ENCODE data around the gene EMC9. TPM values are rescaled to one million over a fixed set of nuclear protein-coding genes. Genes with fewer than 3 reads are reported as not detected.

Gene EMC9
- total RNA-seq: 8.5 and 16.3 TPM in 2 replicates

GRCh38 chr14:24141097-24141880 lies at the start of gene EMC9:
EMC9 (minus strand) TSS chr14:24141591; CDS start chr14:24141304, 287 bp downstream.

GRCh38 chr14:24188251-24189058 lies 47.1 kb upstream of the EMC9 start, which contains the start of gene IPO4:
IPO4 (minus strand) TSS chr14:24188816; CDS start chr14:24188787, 29 bp downstream.

GRCh38 chr14:24171422-24172260 lies 30.2 kb upstream of the EMC9 start, which contains the start of gene REC8:
REC8 (plus strand) TSS chr14:24172080; CDS start chr14:24172553, 473 bp downstream.

DNA sequence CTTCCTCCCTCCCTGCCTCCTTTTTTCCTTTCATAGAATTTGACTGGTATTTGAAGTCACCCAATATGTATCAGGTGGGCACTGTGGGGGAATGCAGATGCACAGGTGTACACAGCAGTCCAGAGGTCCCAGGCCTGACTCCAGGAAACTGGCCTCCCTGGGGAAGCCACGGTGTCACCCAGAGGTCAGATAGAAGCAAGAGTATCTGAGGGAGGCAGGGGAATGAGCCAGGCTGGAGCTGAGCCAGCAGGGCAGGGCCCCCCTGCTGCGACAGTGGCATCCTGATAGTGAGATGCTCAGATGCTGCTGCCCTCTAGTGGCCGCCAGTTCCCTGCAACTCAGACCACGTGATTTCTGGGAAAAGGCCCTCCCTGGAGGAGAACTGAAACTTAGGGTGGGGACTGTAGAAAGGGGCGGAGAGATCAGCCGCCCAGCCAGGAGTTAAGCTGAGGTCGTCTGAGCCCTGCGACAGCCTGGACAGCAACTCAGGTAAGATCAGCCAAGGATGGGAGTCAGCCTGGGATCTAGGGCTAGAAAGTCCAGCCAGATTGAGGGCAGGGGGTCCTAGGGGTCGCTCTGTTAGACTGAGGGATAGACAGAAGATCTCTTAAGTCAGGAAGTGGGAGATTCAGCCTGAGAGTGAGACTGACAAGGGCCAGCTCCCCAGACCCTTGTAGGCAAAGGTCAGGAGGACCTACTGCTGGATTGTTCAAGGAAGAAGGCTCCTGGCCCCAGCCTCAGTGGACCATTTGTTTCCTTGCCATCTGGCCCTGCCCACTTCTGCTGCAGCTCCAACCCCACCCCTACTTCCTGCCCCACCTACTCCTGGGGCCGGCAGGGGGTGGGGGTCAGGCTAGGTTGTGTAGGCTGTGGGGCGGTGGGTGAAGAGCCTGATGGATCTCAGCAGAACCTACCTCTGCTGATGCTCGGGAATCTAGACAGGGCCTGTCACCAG lies 19.7 kb upstream of the EMC9 start, which contains the start of gene IRF9:
Gene IRF9 (plus strand): TSS at position 416 of the 955 bp plus-strand sequence. CDS start 880 bp downstream, outside the sequence.

DNA sequence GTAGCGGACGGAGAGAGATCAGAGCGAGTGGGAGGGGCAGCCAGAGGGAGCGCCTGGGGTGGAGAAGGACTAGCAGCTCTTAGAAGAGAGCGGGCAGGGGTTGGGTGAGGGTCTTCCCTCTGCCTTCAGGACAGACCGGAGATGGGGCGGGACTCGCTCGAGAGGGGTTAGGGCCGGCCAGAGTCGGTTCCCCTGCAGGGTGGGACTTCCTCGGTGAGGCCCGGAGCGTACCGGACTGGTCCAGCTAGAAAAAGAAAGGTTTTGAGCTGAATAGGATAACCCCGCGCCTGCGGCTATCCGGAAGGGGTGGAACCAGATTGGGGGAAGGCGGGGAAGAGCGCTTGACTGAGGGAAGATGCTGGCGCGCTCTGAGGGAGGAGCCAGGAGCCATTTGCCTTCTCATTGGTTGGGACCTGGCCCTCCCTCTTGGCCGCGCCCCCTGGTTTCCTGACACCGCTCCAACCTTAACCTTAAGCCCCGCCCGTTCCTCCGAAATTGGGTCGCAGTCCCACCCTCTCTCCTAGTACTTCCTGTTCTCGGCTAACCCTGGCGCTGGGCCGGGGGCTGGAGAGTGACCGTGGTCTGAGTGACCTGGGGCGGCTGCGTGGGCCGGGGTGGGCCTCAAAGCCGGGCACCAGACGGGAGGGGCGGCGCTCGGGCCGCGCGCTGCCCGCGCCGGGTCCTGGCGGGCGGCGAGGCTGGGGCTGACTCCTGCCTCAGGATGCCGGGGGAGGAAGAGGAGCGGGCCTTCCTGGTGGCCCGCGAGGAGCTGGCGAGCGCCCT lies 5.8 kb upstream of the EMC9 start, which contains the start of gene RNF31:
Gene RNF31 (plus strand): TSS at position 521 of the 783 bp plus-strand sequence. CDS start 201 bp downstream, at position 722.

DNA sequence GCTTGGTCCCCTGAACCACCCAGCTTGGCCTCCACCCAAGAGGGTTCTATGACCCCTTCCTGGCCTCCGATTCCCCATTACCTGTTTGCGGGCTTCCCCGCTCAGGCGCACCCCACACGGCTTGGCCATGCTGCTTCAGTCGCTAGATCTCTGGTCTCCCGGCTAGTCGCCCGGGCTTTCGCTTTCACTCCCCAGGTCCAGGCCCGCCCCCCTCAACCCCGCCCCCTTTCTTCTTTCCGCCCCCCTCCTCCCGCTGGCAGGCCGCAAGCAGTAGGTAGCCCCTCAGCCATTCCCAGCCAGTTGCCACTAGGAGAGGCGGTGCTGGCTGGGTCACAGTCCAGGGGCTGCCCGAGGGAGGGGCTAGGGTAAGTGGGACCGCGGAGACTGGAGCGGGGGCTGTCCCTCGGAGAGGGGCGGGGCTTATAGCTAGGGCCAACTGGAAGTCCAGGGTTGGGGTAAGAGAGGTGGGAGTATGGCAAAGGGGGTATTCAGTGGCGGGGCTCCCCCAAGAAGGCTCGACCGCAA lies 5.1 kb upstream of the EMC9 start, which contains the start of gene PSME2:
Gene PSME2 (minus strand): TSS at position 158 of the 525 bp plus-strand sequence. CDS start 29 bp downstream, at position 129.

DNA sequence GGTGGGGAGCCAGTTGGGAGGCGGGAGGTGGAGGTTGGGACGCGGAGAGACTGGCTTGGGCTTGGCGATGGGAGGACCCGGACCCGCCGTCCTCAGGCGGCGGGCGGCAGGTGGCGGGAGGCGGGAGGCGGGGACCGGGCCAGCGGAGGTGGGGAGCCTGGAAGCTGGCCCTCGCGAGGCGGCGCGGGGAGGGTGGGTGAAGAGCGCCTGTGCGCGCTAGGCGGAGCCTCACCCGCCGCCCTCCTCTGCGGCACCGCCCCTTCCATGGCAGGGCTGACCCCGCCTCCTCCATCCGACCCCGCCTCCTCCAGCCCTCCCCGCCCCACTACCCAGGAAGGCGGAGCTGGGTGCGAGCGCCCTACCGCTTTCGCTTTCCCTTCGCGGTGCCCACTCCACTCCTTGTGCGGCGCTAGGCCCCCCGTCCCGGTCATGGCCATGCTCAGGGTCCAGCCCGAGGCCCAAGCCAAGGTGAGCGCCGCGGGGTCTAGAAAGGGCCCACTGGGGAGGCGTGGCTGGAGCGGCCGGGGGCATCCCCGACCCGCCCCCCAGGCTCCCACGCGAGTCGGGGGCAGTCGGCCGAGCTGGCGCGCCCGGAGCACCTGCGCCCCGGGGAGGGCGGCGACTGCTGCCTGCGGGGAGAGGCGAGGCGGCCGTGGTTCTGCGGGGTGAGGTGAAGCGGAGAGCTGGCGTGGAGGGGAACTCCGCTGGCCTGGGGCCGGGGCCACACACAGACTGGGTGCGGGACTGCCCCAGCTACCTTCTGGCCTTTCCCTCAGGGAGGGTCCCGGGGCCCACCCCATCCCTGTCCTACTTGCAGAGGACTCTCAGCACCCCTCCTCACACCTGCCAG lies 5.3 kb downstream of the EMC9 start, which contains the start of gene PSME1:
Gene PSME1 (plus strand): TSS at position 361 of the 850 bp plus-strand sequence. CDS start 69 bp downstream, at position 430.

DNA sequence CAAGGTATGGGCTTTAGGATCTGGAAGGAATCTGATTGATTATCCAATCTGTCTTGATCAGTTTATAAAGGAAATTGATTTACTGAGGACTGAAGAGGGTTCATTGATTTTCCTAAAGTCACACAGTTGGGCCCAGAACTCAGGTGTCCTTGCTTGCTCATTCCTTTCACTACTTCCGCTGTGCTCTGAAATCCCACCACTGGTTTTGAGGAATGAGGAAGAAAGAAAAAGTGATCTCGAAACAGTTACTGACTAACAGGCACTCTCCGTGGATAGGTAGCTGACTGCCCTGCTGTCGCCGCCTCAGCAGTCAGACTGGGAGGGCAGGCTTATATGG lies 11.0 kb downstream of the EMC9 start, which contains the start of gene FITM1:
Gene FITM1 (plus strand): TSS at position 280 of the 337 bp plus-strand sequence. CDS start 905 bp downstream, outside the sequence.

GRCh38 chr14:24114532-24115421 lies 26.6 kb downstream of the EMC9 start, which contains the start of the genes DCAF11 and NRL:
DCAF11 (plus strand) TSS chr14:24114777; CDS start chr14:24115595, 818 bp downstream.
NRL (minus strand) TSS chr14:24114949; CDS start chr14:24082848, 32,101 bp downstream.

GRCh38 chr14:24093901-24094840 lies 47.2 kb downstream of the EMC9 start, which contains the start of gene PCK2:
PCK2 (plus strand) TSS chr14:24094311; CDS start chr14:24094406, 95 bp downstream.

Small RNA genes lying within 50 kb of the gene (small RNA-seq; reads per million reads assigned to genes)
- gene AL136295.4: 0.13 reads per million
- not detected for gene IPO4
- gene IRF9: 0.11 reads per million
- gene RNA5SP383: 0.27 reads per million, percentile 4 among the genes with 10 or more reads in this experiment

Other genes with a start within 250 kb of the EMC9 start
- 31.7 and 35.9 TPM in 2 replicates for gene DHRS4, start 187.8 kb downstream of the EMC9 start, total RNA-seq
- 8.6 and 10.8 TPM in 2 replicates for gene DHRS4L2, start 152.7 kb downstream of the EMC9 start, total RNA-seq
- under 0.01 TPM in 1 of 2 replicates, not detected in the other for gene CARMIL3, start 89.6 kb downstream of the EMC9 start, total RNA-seq
- not detected in 2 replicates for gene CPNE6, start 70.0 kb downstream of the EMC9 start, total RNA-seq
- gene PCK2, start 47.3 kb downstream of the EMC9 start, total RNA-seq: 3.0 and 8.5 TPM in 2 replicates
- 47.0 and 51.9 TPM in 2 replicates for gene DCAF11, start 26.8 kb downstream of the EMC9 start, total RNA-seq
- gene NRL, start 26.6 kb downstream of the EMC9 start, total RNA-seq: 0.98 and 1.1 TPM in 2 replicates
- gene FITM1, start 10.9 kb downstream of the EMC9 start, total RNA-seq: 0.65 TPM in 1 of 2 replicates, not detected in the other
- gene PSME1, start 5.4 kb downstream of the EMC9 start, total RNA-seq: 68.6 and 101 TPM in 2 replicates
- gene PSME2, start 5.0 kb upstream of the EMC9 start, total RNA-seq: 54.7 and 62.1 TPM in 2 replicates
- 48.3 and 60.3 TPM in 2 replicates for gene RNF31, start 5.9 kb upstream of the EMC9 start, total RNA-seq
- 31.0 and 35.6 TPM in 2 replicates for gene IRF9, start 19.7 kb upstream of the EMC9 start, total RNA-seq
- 1.3 and 4.1 TPM in 2 replicates for gene REC8, start 30.5 kb upstream of the EMC9 start, total RNA-seq
- 51.3 and 58.8 TPM in 2 replicates for gene IPO4, start 47.2 kb upstream of the EMC9 start, total RNA-seq
- 53.6 and 62.3 TPM in 2 replicates for gene TM9SF1, start 53.9 kb upstream of the EMC9 start, total RNA-seq
- gene TSSK4, start 64.1 kb upstream of the EMC9 start, total RNA-seq: 0.10 TPM in 1 of 2 replicates, not detected in the other
- 25.6 and 33.3 TPM in 2 replicates for gene CHMP4A, start 71.9 kb upstream of the EMC9 start, total RNA-seq
- 9.1 TPM in 2 replicates for gene MDP1, start 74.5 kb upstream of the EMC9 start, total RNA-seq
- 128 and 131 TPM in 2 replicates for gene NEDD8, start 90.8 kb upstream of the EMC9 start, total RNA-seq
- gene GMPR2, start 91.3 kb upstream of the EMC9 start, total RNA-seq: 67.4 and 69.9 TPM in 2 replicates
- 55.5 and 59.4 TPM in 2 replicates for gene TINF2, start 101.0 kb upstream of the EMC9 start, total RNA-seq
- 0.98 and 1.8 TPM in 2 replicates for gene TGM1, start 121.6 kb upstream of the EMC9 start, total RNA-seq
- 35.1 and 45.1 TPM in 2 replicates for gene RABGGTA, start 130.0 kb upstream of the EMC9 start, total RNA-seq
- gene DHRS1, start 158.2 kb upstream of the EMC9 start, total RNA-seq: 12.4 and 21.6 TPM in 2 replicates
- gene NOP9, start 158.3 kb upstream of the EMC9 start, total RNA-seq: 32.3 and 34.9 TPM in 2 replicates
- gene CIDEB, start 166.4 kb upstream of the EMC9 start, total RNA-seq: 1.6 and 3.0 TPM in 2 replicates
- gene LTB4R2, start 168.5 kb upstream of the EMC9 start, total RNA-seq: 6.5 and 10.6 TPM in 2 replicates
- 2.9 and 3.2 TPM in 2 replicates for gene LTB4R, start 169.9 kb upstream of the EMC9 start, total RNA-seq
- 55.1 and 90.2 TPM in 2 replicates for gene ADCY4, start 193.5 kb upstream of the EMC9 start, total RNA-seq
- 4.2 and 4.9 TPM in 2 replicates for gene RIPK3, start 198.4 kb upstream of the EMC9 start, total RNA-seq
- 11.4 and 20.0 TPM in 2 replicates for gene NFATC4, start 226.6 kb upstream of the EMC9 start, total RNA-seq

Data from vein endothelial cell (primary cell).